HCEC 1CT (cell line): ENCODE measurements around the gene CAMK1D.

Experiments used
- DNase-seq: peaks from one replicate; pipeline ENCODE4 v3.0.0-alpha.2; 2017

The CAMK1D gene

DNA sequence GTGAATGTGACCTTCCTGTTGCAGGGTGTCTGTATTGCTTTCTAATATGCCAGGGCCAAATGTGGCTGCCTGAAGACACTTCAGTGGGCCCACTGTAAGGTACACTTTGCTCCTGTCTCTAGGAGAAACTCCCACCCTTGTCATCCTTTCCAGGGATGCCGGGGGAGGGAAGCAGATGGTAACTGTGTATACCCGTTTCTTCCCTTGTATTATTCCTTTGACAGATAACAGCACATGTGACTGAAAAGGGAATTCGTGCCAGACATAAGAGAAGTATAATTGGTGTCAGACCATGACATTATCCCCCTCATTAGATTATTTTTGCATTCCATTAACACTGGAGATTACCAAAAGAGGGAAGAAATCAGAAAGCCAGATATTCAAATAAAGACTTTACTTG lies 317.7 kb downstream of the CAMK1D start:
- DNase-seq, result no peak

DNA sequence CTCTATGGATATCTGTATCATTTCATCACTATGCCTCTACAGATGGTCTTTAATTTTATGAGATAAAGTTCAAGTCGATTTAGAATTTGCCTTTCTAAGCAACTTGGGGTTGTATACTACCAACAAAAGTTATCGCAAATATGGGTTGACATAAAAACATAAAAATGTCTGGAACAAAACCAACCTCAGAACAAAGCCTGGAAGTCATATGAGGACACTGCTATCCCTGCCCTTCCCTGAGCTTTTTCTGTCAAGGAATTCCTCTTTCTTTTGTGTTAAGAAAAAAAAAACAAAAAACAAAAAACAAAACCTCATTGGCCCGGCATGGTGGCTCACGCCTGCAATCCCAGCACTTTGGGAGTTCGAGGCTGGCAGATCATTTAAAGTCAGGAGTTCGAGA lies 319.3 kb downstream of the CAMK1D start:
- DNase-seq, result no peak

DNA sequence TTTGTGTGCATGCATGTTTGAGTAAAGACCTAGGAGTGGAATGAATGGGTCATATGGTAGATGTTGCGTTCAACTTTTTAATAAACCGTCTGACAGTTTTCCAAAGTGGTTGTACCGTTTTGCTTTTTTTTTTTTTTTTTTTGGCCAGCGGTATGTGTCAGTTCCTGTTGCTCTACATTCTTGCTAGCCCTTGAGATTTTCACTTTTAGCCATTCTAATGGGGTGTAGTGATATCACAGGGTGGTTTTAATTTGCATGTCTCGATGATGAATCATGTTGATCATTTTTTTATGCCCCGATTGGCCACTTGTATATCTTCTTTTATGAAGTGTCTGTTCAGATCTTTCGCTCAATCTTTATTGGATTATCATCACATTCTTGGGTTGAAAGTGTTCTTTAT lies 320.7 kb downstream of the CAMK1D start:
- DNase-seq, result no peak

DNA sequence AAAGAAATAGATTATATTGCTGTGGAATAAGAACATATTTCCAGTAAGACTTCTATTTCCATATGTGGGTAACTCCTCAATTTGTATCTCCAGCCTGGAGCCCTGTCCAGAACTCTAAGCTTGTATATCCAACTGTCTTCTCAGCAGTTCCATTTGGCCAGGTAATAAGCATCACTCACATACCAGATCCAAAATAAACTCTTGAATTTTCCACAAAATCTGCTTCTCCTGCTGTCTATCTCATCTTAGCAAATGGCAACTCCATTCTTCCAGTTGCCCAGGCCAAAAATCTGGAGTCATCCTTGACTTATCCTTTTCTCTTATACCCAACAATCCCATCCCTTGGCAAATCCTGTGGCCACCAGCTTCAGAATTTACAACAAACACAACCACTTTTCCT lies 325.8 kb downstream of the CAMK1D start:
- no peak for DNase-seq

DNA sequence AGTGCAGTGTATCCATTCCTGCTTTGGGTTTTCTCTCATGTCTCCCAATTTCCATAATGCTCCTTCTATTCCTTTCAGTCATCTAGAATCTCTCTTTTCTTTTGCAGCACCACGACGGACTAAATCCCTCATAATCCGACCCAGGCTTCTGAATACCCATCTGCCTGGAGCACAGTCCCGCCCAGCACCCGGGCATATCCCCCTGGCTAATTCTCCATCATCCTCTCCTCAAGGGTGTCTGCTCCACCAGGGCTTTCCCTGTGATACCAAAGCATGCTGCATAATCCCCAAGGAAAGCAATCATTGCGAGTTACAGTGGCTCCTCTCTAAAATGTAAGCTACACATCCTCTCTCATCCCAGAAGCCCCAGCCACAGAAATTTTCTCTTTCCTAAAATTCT lies 330.3 kb downstream of the CAMK1D start:
- no peak for DNase-seq

DNA sequence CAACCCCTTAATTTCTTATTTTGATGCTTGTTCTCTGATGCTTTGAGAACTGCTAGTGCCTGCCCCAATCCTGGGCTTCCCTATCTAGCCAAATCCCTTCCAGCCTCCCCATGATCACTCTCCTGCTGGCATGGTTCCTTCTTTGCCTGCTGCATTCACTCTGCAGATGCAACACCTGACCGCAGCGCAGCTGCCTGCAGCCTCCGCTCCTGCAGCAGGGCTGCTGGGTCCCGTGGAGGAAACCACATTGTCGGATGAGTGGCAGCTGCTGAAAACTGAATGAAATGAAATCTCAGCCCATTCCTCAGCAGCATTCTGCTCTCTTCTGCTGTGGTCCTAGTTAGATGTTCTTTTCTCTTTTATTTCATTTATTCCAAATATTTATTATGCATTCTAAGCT lies 331.9 kb downstream of the CAMK1D start:
- DNase-seq, result no peak

DNA sequence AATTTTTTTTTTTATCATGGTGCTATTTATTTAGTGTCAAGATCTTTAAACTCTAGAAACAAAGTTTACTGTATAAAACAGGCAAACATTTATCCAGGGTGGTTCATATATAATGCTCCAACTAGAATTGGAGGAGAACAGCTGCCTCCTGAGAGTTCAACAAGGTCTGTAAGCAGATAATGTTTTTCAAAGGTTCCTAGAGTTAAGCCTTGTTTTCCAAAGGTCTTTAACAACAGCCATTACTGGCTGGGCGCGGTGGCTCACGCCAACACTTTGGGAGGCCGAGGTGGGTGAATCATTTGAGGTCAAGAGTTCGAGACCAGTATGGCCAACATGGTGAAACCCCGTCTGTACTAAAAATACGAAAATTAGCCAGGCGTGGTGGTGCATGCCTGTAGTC lies 335.4 kb downstream of the CAMK1D start:
- DNase-seq, result no peak

DNA sequence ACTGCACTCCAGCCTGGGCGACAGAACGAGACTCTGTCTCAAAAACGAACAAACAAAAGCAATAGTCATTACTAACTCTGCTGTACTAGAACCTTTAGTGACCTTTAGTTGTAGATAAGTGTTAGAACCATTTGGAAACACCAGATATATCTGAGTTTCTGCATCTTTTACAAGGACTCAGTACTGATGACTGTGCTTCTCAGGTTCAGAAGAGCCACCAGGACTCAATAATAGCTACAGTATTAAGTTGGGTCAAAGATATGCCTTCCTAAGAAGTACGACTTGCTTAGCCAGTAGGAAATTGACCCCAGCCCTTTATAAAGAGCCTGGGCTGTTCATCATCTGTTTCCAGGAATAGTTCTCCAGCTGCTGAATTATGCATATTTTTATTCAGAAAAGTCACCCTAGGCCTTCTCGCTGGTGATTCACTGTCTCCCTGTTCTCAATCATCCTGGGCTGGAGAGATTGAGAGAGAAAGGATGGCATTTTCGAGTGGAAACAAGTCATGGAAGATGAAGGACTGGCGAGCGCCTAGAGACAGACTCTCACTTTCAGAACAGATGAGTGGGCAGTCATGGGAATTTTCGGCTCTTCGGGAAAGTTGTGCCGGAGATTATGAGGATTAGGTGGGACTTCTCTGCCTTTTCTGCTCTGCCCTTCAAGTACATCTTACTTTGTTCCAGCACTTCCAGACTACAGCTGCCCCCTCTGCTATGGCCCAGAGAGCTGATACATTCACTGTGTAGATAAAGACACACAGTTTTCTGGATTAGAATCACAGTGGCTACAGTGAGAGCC lies 336.1 kb downstream of the CAMK1D start:
- no peak for DNase-seq

DNA sequence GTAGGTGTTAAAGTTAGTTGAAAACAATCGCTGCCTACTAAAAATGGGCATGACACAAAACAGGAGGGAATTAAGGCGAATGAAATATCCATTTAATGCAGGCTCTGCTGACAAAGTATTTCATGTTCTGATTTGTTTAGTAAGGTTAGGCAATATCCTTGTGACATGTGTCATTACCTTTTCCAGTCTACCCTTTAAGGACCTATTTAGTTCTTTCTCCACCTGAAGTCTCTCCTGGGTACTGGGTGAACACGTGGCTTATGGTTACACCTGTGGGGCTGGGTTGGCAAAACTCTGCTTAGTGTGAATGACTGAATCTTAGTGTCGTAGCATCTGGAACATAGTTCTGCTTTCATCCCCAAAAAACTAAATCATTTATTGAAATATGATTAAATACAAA lies 338.6 kb downstream of the CAMK1D start:
- DNase-seq, result no peak

DNA sequence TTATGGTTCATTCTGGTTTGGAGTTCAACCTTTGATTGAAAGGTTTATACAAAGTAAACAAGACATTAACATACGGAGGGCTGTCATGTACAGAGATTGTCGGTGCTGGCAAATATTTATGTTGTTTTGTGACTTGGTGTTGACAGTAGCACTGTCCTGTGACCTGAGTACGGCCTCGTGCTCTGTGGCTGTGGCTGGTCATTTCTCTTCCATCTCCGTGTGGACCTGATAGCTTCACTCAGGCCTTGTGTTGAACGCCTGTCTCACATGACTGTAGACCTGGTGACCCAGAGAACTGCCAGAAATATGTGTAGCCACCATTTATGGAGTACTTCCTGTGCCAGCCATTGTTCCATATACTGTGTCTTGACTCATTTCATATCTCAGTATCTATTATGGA lies 340.5 kb downstream of the CAMK1D start:
- no peak for DNase-seq

DNA sequence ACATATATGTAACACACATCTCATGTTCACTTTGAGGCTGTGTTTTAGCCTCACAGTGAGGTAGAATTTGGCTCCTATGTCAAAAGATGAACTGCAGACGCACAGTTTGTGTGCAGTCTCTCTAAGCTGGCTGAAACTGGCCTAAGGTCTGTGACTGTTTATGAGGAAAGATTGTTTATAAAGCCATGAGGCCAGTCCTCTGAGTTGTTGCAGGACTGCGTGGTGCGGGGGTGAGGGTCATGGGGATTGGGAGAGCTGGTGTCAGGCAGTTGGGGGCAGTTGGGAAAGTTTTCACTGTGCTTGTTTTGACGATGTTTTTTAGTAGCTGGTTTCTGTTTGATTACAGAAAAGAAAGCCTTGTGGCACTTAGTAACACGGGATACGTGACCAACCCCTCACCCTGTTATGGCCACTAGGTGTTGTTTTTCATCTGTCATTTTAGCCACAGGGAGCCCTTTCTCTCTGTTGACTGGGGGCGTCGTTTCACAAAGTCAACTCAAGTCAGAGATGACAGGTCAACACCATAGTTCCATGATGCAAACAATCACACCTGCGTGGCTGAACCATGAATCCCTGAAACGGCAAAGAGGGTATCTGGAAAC lies 341.3 kb downstream of the CAMK1D start:
- DNase-seq, result no peak

DNA sequence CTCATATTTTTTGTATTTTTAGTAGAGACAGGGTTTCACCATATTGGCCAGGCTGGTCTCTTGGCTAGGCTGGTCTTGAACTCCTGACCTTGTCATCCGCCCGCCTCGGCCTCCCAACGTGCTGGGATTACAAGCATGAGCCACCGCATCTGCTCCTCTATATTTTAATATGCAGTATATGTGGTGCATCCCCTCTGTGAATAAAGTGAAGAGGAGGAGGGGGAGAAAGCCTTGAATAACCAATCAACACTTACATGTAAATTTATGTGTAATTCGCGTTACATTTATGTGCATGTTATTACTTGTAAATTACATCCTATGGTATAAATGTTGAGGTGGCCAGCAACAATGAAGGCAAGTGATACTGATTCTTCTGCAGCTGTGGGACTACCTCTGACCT lies 342.2 kb downstream of the CAMK1D start:
- DNase-seq, result no peak

DNA sequence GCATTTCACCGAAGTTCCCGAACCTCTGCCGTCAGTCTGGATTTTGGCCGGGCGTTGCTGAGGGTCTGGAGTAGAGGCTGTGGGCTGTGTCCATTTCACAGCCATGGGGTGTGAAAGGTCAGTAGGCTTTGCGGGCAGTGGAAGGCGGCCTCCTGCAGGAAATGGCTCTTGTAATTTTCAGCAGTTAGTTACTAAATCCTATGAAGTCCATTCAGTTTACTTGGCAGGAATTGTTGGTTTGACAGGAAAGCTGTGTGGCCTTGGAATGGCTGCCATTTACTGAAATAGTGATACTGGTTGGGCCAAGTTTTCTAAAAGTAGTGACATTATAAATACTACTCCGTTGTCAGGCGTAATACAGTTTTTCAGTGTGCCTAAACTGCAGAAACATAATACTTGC lies 348.4 kb downstream of the CAMK1D start:
- no peak for DNase-seq

DNA sequence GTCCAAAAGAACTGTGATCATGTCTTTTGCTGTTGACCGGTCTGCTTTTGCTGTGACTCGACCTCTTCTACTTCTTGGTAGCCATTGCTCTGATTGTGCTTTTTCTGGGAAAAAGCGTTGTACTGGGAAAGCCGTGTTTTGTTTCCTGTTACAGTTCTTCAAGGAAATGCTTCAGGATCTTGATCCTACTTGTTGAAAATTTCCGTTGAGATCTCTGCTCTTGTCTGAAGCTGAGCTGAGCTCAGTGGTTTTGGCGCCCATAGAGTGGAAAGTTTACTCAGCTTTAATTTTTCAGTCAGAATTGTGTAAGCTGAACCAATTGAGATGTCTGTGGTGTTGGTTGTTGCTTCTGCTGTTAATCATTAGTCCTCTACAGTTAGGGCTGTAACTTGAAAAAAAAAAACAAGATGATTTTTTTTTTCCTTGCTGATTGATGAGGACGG lies 349.9 kb downstream of the CAMK1D start:
- DNase-seq, result no peak

DNA sequence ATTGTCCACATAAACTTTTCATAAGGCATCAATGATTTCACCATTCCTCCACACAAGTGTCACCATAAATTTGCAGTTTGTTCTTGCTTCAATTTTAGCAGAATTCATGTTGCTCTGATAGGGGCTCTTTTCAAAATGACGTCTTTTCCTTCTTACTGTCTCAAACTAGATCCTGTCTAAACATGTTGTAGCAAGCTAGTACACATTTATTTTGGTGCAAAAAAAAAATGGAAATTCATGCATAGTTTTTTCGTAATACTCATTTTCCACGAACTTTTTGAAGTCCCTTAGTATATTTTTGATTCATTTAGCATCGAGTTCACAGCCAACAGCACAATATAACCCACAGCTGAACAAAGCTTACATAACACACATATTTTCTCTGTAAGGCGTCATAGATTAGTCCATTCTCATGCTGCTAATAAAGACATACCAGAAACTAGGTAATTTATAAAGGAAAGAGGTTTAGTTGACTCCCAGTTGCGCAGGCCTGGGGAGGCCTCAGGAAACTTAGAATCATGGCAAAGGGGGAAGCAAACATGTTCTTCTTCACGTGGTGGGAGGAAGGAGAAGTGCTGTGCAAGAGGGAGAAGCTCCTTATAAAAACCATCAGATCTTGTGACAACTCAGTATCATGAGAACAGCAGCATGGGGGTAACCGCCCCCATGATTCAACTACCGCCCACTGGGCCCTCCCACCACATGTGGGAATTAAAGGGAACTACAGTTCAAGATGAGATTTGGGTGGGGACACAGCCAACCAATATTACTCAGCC lies 350.6 kb downstream of the CAMK1D start:
- DNase-seq, result no peak

DNA sequence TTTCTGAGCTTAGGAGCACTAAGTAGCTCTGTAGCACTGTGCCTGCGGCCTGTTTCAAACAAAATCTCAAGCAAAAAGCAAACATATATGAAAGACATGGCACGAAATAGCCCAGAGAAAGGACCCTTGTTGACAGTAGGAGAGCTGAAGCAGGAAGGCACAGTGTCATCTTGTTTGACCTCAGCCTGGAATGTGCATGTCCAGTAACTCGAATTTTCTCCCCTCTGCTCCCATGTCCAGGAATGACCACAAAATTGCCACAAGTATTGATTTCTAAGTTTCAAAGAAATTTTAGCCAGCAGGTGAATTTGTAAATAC lies 351.2 kb downstream of the CAMK1D start:
- DNase-seq, result no peak

DNA sequence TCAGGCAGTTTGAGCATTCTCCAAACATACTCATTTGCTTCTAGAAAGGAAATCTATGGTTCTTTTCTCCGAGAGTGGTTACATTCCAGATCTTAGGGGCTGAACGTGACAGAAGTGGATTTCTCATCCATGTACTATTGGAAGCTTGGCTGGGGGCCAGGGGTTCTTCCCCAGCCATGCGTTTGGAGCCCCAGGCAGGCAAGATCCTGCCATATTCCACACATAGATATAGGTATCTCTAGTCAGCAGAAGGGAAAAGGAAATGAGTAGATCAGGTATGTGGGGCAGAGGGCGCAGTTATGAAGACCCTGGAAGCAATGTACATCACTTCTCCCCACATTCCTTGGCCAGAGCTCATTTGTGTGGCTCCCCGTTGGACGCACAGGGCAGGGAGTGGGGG lies 352.3 kb downstream of the CAMK1D start:
- no peak for DNase-seq

DNA sequence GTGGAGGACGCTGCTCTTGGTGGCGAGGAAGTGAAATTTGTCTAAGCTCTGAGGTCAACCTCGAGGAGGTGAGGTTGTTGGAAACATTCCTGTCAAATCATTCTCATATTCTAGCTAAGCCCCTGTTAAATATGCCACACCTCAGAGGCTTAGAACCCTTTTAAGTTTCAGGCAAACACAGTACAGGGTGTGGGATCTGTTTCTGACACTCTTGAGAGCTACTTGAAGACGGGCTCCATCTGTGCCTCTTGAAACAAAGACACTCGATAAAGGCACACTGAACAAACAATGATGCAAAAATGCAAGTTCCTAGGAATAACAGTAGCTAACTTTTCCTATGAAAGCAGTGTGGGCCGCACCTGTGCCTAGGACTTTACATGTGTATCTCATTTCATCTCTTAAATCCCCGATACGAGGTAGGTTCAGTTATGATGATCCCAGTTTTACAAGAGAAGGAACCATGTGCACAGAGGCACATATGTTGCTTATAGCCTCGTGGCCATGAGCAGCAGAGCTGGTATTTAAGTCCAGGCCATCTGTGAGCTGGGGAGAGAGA lies 352.9 kb downstream of the CAMK1D start:
- no peak for DNase-seq

DNA sequence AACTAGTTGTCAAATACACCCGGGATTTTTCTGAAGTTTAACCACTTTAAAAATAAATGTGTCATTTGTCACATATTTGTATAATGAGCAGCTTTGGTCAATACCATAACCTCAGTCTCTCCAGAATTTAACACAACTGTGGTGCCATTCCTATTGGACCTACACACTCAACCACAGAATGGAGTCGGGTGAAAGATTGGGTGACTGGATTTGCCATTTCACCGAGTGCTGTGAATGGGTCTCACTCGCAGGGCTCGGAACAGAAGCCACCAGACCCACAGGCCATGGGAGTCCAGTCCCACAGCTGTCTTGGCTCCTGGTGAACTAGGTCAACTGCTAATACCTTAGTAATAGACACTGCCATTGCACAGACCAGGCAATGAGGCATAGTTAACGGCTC lies 353.8 kb downstream of the CAMK1D start:
- no peak for DNase-seq

DNA sequence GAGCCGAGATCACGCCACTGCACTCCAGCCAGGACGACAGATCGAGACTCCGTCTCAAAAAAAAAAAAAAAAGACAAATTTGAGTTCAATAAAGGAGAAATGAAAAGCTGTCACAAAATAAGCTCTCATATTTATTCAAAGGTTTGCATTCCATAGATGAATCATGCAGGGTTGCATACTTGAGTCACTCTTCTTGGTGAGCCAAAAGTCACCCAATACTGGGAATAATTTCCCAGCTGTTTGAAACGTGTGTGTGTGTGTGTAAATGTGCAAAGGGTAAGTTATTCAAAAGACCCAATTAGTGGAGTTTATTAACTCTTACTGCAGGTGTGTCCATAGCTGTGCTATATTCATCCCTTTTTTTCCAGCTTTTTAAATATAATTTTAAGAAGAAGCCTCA lies 354.5 kb downstream of the CAMK1D start:
- DNase-seq, result peak; percentile 87

DNA sequence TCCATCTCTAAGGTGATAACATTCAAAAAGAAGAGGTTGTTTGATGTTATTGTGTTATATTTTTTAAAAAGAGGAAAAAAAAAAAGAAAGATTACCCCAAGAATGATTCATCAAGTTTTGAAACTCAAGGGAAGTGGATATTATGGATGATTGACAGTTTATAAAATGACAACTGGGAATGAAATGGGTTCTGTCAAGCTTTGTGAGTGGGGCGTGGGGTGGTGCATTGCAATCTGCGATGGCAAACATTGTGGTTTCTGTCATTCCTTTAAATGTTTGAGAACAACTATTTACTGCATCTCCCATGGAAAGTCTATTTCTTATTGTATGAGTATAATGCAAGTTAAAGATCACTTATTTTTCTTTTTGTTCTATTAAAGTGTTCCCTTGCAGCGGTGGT lies 355.1 kb downstream of the CAMK1D start:
- no peak for DNase-seq

DNA sequence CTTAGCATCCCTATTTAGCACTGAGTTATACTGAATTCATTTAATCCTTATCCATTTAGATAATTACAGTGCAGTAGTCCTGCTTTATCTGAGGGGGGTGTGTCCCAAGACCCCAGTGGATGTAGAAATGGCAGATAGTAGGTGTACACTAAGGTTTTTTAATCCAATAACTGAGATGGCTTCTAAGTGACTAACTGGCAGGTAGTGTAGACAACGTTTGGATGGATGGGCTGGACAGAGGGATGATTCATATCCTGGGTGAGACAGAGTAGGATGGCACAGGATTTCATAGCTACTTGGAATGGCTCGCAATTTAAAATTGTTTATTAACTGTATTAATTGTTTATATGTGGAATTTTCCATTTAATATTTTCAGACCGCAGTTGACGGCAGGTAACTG lies 356.6 kb downstream of the CAMK1D start:
- peak; percentile 48 for DNase-seq

DNA sequence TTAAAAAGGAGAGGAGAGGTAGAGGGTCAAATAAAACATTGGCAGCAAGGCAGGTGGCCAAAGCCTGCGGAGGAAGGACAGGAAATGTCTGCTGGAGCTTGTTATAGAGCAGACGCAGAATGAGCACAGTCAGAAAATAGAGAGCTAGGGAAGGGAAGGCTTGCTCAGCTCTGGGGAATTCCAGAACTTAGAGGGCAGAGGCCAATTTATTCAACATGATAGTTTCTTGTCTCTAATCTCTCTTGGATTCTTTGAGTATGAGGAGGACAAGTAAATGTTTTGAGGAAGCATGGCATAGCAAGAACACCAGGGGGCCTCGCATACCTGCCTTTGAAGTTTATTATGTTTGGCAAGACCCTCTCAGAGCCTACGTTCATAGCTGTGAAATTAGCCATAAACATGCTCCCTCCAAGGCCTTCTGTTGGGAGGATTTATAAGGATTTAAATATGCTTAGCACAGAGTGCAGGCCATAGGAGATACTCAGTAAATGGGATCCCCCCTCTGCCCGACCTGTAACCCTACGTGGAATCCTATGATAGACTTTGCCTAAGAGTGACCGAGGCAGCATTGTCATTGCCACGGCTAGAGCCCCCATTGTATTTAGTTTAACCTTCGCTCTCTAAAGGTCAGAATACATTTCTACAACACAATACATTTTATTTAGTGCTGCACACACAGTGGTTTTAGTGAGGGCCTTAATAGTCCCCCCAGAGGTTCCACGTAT lies 358.3 kb downstream of the CAMK1D start:
- peak; percentile 97 for DNase-seq
